ENCODE results near the gene PLCL2.

Gene PLCL2

DNA sequence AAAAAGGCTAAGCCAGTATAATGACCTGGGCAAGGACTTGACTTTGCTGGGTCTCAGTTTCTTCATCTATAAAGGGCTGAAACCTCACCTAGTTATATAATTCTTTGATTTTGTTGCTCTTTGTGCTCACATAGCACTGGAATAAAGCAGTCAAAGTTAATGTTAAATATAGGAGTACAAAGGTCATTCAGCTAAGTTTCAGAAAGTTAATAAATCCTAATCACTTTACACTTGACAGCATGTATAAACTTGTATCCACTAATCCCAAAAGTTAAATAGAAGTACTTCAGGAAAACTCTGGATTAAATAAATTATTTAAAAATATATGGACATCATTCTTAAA lies 33.9 kb downstream of the PLCL2 start:
- no peaks in the 10 kb centered on the region for H4K20me1 ChIP-seq (ENCODE audit: insufficient read depth, low read length)
- H3K27ac ChIP-seq (ENCODE audit: low read length): no peak overlapping the region
- H3K9ac ChIP-seq (ENCODE audit: low read length): no peak overlapping the region
- no peak for TF ChIP-seq EZH2phosphoT487 (IDR thresholded peaks at IDR 0.05; ENCODE audit: low read length)
- H3K79me2 ChIP-seq (ENCODE audit: low read length): peaks cover 83% of the 10 kb centered on the region
- peaks cover 6% of the 10 kb centered on the region; the same call in 1 of the 2 replicates for H3K4me1 ChIP-seq (ENCODE audit: low read length)
- no peaks in the 10 kb centered on the region for H3K36me3 ChIP-seq (replicated peaks; ENCODE audit: insufficient read depth, low read length)
- no peaks in the 10 kb centered on the region for H3F3A ChIP-seq (ENCODE audit: insufficient read depth, low read length)
- no peaks in the 10 kb centered on the region for H3K9me2 ChIP-seq (replicated peaks; ENCODE audit: insufficient read depth, low read length)
- no peak overlapping the region for H3K4me2 ChIP-seq (ENCODE audit: low read depth, low read length)
- H2AFZ ChIP-seq (ENCODE audit: low read length): no peak overlapping the region
- H3K9me3 ChIP-seq (replicated peaks; ENCODE audit: insufficient read depth, low read length): no peaks in the 10 kb centered on the region
- no peak for DNase-seq
- no peaks in the 10 kb centered on the region for H3K27me3 ChIP-seq (replicated peaks; ENCODE audit: insufficient read depth, low read length)
- no peak overlapping the region for H3K4me3 ChIP-seq (ENCODE audit: low read length)

DNA sequence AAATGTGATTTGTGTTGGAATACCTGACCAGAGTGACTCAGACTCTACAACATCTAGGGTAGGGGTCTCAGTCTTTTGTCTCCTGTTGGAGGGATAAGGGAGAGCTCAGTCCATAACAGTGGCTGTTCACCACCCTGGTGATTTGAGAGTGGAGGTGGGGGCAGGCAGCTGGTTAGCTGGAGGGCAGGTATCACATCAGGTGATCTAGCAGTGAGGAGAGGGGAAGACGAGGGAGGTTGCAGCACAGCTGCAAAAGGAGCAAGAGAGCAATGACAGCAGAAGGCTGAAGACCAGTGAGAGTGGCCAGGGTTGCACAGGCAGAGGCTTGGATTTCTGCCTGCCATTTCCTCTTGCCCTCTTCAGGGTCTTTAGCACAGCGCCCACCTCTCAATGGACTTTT lies 38.4 kb downstream of the PLCL2 start:
- H3K4me1 ChIP-seq (ENCODE audit: low read length): no peaks in the 10 kb centered on the region
- no peak for DNase-seq
- TF ChIP-seq, protein P1, sequence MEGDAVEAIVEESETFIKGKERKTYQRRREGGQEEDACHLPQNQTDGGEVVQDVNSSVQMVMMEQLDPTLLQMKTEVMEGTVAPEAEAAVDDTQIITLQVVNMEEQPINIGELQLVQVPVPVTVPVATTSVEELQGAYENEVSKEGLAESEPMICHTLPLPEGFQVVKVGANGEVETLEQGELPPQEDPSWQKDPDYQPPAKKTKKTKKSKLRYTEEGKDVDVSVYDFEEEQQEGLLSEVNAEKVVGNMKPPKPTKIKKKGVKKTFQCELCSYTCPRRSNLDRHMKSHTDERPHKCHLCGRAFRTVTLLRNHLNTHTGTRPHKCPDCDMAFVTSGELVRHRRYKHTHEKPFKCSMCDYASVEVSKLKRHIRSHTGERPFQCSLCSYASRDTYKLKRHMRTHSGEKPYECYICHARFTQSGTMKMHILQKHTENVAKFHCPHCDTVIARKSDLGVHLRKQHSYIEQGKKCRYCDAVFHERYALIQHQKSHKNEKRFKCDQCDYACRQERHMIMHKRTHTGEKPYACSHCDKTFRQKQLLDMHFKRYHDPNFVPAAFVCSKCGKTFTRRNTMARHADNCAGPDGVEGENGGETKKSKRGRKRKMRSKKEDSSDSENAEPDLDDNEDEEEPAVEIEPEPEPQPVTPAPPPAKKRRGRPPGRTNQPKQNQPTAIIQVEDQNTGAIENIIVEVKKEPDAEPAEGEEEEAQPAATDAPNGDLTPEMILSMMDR (IDR thresholded peaks at IDR 0.05; ENCODE audit: low read length): no peak
- TF ChIP-seq EZH2 (optimal IDR thresholded peaks at IDR 0.05; ENCODE audit: low read depth, low read length): no peak
- H3K27ac ChIP-seq (ENCODE audit: low read length): no peak overlapping the region
- H3K9me3 ChIP-seq (replicated peaks; ENCODE audit: insufficient read depth, low read length): no peaks in the 10 kb centered on the region
- H2AFZ ChIP-seq (ENCODE audit: low read length): no peak overlapping the region
- H3K9ac ChIP-seq (ENCODE audit: low read length): no peak overlapping the region
- H4K20me1 ChIP-seq (ENCODE audit: insufficient read depth, low read length): no peaks in the 10 kb centered on the region
- H3K4me3 ChIP-seq (ENCODE audit: low read length): no peak overlapping the region
- no peaks in the 10 kb centered on the region for H3K9me2 ChIP-seq (replicated peaks; ENCODE audit: insufficient read depth, low read length)
- H3K36me3 ChIP-seq (replicated peaks; ENCODE audit: insufficient read depth, low read length): no peaks in the 10 kb centered on the region
- H3F3A ChIP-seq (ENCODE audit: insufficient read depth, low read length): no peaks in the 10 kb centered on the region
- no peak overlapping the region for H3K4me2 ChIP-seq (ENCODE audit: low read depth, low read length)
- peaks cover 80% of the 10 kb centered on the region for H3K79me2 ChIP-seq (ENCODE audit: low read length)
- H3K27me3 ChIP-seq (replicated peaks; ENCODE audit: insufficient read depth, low read length): no peaks in the 10 kb centered on the region

DNA sequence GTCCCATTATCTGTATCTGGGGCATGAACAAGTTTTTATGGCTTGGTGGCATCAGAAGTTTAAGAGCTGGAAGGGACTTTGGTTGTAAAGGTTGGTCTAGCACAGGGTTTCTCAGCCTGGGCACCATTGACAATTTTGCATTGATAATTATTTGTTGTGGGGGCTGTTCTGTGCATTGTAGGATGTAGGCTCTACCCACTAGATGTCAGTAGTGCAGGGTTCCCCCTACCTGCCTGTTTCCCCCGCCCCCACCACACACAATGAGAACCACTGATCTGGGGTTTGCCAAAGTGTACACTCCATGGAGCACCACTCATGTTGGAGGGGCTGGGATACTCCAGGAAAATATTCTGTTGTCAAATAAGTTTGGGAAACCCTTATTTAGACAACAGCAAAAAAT lies 42.7 kb downstream of the PLCL2 start:
- Histone ChIP-seq H3K27ac (ENCODE audit: low read length) (no peak overlapping the region), H3K36me3 (replicated peaks; ENCODE audit: insufficient read depth, low read length) (no peaks in the 10 kb centered on the region), H3F3A (ENCODE audit: insufficient read depth, low read length) (0 out of 2 replicates have a peak, but pooled peaks cover 1% of the 10 kb centered on the region), H4K20me1 (ENCODE audit: insufficient read depth, low read length) (no peaks in the 10 kb centered on the region), H3K4me1 (ENCODE audit: low read length) (peaks cover 5% of the 10 kb centered on the region), H2AFZ (ENCODE audit: low read length) (no peak overlapping the region), H3K4me3 (ENCODE audit: low read length) (no peak overlapping the region), H3K4me2 (ENCODE audit: low read depth, low read length) (no peak overlapping the region), H3K27me3 (replicated peaks; ENCODE audit: insufficient read depth, low read length) (no peaks in the 10 kb centered on the region), H3K9me3 (replicated peaks; ENCODE audit: insufficient read depth, low read length) (no peaks in the 10 kb centered on the region), H3K9ac (ENCODE audit: low read length) (no peak overlapping the region), H3K9me2 (replicated peaks; ENCODE audit: insufficient read depth, low read length) (no peaks in the 10 kb centered on the region), H3K79me2 (ENCODE audit: low read length) (peaks cover 85% of the 10 kb centered on the region)
- TF ChIP-seq, protein P1 (IDR thresholded peaks at IDR 0.05; ENCODE audit: low read length): 0 out of 2 replicates have a peak, but pooled peaks have one; percentile 3
- no peak for TF ChIP-seq EZH2 (optimal IDR thresholded peaks at IDR 0.05; ENCODE audit: low read depth, low read length)
- no peak for DNase-seq

DNA sequence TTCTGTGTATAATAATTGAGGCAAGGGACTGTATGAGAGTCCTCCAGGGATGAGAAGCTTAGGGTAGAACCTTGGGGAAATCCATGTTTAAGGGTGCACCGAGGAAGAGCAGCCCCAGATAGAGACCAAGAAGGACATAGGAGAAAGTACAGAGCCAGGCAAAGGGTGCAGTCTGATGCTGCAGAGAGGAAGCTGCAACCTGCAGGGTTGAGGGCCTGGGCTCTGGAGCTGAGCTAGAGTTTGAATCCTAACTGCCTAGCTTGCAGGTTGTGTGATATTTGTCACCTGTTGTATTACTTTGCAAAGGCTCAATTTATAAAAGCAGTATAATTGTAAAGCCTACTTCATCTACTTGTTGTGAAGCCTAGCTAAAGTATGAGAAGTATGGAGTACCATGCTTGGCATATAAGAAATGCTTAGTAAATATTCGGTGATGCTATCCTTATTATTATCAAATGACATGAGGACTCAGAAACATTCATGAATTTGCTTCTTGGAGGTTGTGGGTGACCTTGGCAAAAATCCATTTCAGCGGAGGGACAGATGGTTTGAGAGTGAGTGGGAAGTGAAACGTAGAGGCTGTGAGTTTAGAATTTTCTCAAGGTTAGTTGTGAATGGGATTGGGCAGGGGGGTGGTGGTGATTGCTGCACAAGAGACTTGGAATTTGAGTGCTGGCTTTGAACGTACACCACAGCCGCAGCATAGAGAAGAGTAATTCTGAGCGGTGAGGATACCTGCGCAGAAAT lies 43.8 kb downstream of the PLCL2 start:
- TF ChIP-seq, protein P1 (IDR thresholded peaks at IDR 0.05; ENCODE audit: low read length): no peak
- TF ChIP-seq EZH2 (optimal IDR thresholded peaks at IDR 0.05; ENCODE audit: low read depth, low read length): no peak
- no peak for TF ChIP-seq EZH2phosphoT487 (IDR thresholded peaks at IDR 0.05; ENCODE audit: low read length)
- no peak overlapping the region for H2AFZ ChIP-seq (ENCODE audit: low read length)
- no peaks in the 10 kb centered on the region for H3K36me3 ChIP-seq (replicated peaks; ENCODE audit: insufficient read depth, low read length)
- no peak overlapping the region for H3K4me2 ChIP-seq (ENCODE audit: low read depth, low read length)
- H3F3A ChIP-seq (ENCODE audit: insufficient read depth, low read length): 0 out of 2 replicates have a peak, but pooled peaks cover 11% of the 10 kb centered on the region
- DNase-seq: no peak
- H3K9ac ChIP-seq (ENCODE audit: low read length): no peak overlapping the region
- H3K4me1 ChIP-seq (ENCODE audit: low read length): peaks cover 10% of the 10 kb centered on the region
- no peaks in the 10 kb centered on the region for H3K27me3 ChIP-seq (replicated peaks; ENCODE audit: insufficient read depth, low read length)
- no peak overlapping the region for H3K27ac ChIP-seq (ENCODE audit: low read length)
- H3K79me2 ChIP-seq (ENCODE audit: low read length): peaks cover 83% of the 10 kb centered on the region
- H4K20me1 ChIP-seq (ENCODE audit: insufficient read depth, low read length): no peaks in the 10 kb centered on the region
- no peaks in the 10 kb centered on the region for H3K9me3 ChIP-seq (replicated peaks; ENCODE audit: insufficient read depth, low read length)
- no peaks in the 10 kb centered on the region for H3K9me2 ChIP-seq (replicated peaks; ENCODE audit: insufficient read depth, low read length)
- no peak overlapping the region for H3K4me3 ChIP-seq (ENCODE audit: low read length)
